HCT116 (cell line): ENCODE data around the gene EPHA6. TPM values are rescaled to one million over a fixed set of nuclear protein-coding genes. Genes with fewer than 3 reads are reported as not detected.

Experiments
- ATAC-seq: fragments of 200-7000 bp; cut with Tn5 transposase; 2 replicates; pipeline ENCODE4 v1.9.1; 2020; ENCODE audit warnings: mild to moderate bottlenecking, moderate library complexity
- BruUV-seq: library from RNA; stranded (reverse); fragments of 400-500 nt; replicated peaks from 2 replicates; lab custom pipeline; 2021; lab: Mats Ljungman, UMichigan
- CTCF ChIA-PET: fragments of 300-600 bp; sonication (Branson Sonifier 250); formaldehyde crosslinking; loops from one replicate; lab custom pipeline; 2021; ENCODE audit warnings: antibody characterized with exemption; lab: Charles Lee
- POLR2A ChIA-PET: fragments of 300-600, 350-600 bp; sonication (Branson Sonifier 250); formaldehyde crosslinking; loops from one replicate; lab custom pipeline; 2021; ENCODE audit warnings: antibody characterized with exemption; lab: Charles Lee
- RAD21 ChIA-PET, 2 experiments: fragments of 300-600 bp; sonication (Branson Sonifier 250); formaldehyde crosslinking; loops; one replicate each; lab custom pipeline; 2023; ENCODE audit warnings: low total read pairs in 2 of 2; ENCODE audit not compliant: uncharacterized antibody in 2 of 2, unreplicated experiment in 2 of 2, low non-redundant PET in 1 of 2; lab: Charles Lee
- DNase-seq: peaks from one replicate; pipeline ENCODE4 v3.0.0-alpha.2; 2010; ENCODE audit warnings: low read depth, low spot score
- H2AFZ ChIP-seq: fragments of 200-600 bp; shearing (Covaris generic), sonication (generic); 2 replicates; pipeline ENCODE4 v1.6.1; 2017; ENCODE audit warnings: low read depth, mixed run types, mixed read lengths, antibody characterized with exemption, low read length; ENCODE audit not compliant: poor library complexity, severe bottlenecking
- H3K27ac ChIP-seq: 2 replicates; pipeline ENCODE4 v1.5.1; 2012; ENCODE audit warnings: low read depth, low read length
- H3K27me3 ChIP-seq: fragments of 200-600 bp; sonication (generic); 2 replicates; pipeline ENCODE4 v1.6.1; 2016; ENCODE audit warnings: mixed run types, low read length, mixed read lengths; ENCODE audit not compliant: insufficient read depth
- H3K36me3 ChIP-seq, 2 experiments: fragments of 200-500 bp in 1 of 2; fragments of 200-600 bp in 1 of 2; sonication (Bioruptor generic) in 1 of 2; sonication (generic) in 1 of 2; 2 replicates each; pipeline versions ENCODE4 v1.5.1 to v1.6.1; 2014 to 2016; ENCODE audit warnings: low read length in 2 of 2, inconsistent platforms in 1 of 2, mixed read lengths in 1 of 2, mixed run types in 1 of 2; ENCODE audit not compliant: insufficient read depth in 2 of 2, control insufficient read depth in 1 of 2
- H3K4me1 ChIP-seq, 2 experiments: fragments of 200-600 bp in 1 of 2; sonication (generic) in 1 of 2; 2 replicates each; pipeline versions ENCODE4 v1.5.1 to v1.6.1; 2012 to 2017; ENCODE audit warnings: low read length in 2 of 2, inconsistent platforms in 1 of 2, mild to moderate bottlenecking in 1 of 2, mixed read lengths in 1 of 2, mixed run types in 1 of 2, moderate library complexity in 1 of 2; ENCODE audit not compliant: insufficient read depth in 2 of 2, control insufficient read depth in 1 of 2
- H3K4me2 ChIP-seq: fragments of 200-600 bp; sonication (generic); 2 replicates; pipeline ENCODE4 v1.6.1; 2017; ENCODE audit warnings: mixed run types, low read length, mixed read lengths
- H3K4me3 ChIP-seq, 2 experiments: fragments of 200-600 bp in 1 of 2; sonication (generic) in 1 of 2; replicated peaks in 1 of 2; 2 replicates each; pipeline ENCODE4 v1.5.1; 2011 to 2016; ENCODE audit warnings: low read length in 2 of 2, control low read depth in 1 of 2, low read depth in 1 of 2, mild to moderate bottlenecking in 1 of 2, mixed read lengths in 1 of 2, mixed run types in 1 of 2
- H3K79me2 ChIP-seq: fragments of 200-600 bp; sonication (generic); 2 replicates; pipeline ENCODE4 v1.6.1; 2017; ENCODE audit warnings: mild to moderate bottlenecking, mixed run types, low read length, moderate library complexity, mixed read lengths; ENCODE audit not compliant: insufficient read depth
- H3K9ac ChIP-seq: fragments of 200-600 bp; sonication (generic); 2 replicates; pipeline ENCODE4 v1.6.1; 2016; ENCODE audit warnings: low read length, mixed read lengths
- H3K9me2 ChIP-seq: fragments of 200-600 bp; sonication (generic), shearing (Covaris generic); 2 replicates; pipeline ENCODE4 v1.6.1; 2017; ENCODE audit warnings: mixed run types, mild to moderate bottlenecking, moderate library complexity; ENCODE audit not compliant: insufficient read depth
- H3K9me3 ChIP-seq, 2 experiments: fragments of 200-500 bp in 1 of 2; fragments of 200-600 bp in 1 of 2; sonication (Bioruptor generic) in 1 of 2; sonication (generic) in 1 of 2; 2 replicates each; pipeline ENCODE4 v1.6.1; 2014 to 2017; ENCODE audit warnings: low read length in 2 of 2, mixed read lengths in 2 of 2, inconsistent platforms in 1 of 2, low read depth in 1 of 2, mild to moderate bottlenecking in 1 of 2, mixed run types in 1 of 2, moderate library complexity in 1 of 2; ENCODE audit not compliant: control insufficient read depth in 1 of 2, insufficient read depth in 1 of 2
- H4K20me1 ChIP-seq: fragments of 200-600 bp; sonication (generic), shearing (Covaris generic); 2 replicates; pipeline ENCODE4 v1.6.1; 2017; ENCODE audit warnings: mixed run types, mild to moderate bottlenecking, moderate library complexity; ENCODE audit not compliant: insufficient read depth
- CBX3 ChIP-seq: IDR thresholded peaks from 2 replicates; pipeline ENCODE4 v1.6.1; 2012; ENCODE audit warnings: low read depth
- CEBPB ChIP-seq: IDR thresholded peaks from 2 replicates; pipeline ENCODE4 v1.6.1; 2012; ENCODE audit warnings: low read depth
- EGR1 ChIP-seq: IDR thresholded peaks from 2 replicates; pipeline ENCODE4 v1.6.1; 2012; ENCODE audit warnings: low read depth
- ELF1 ChIP-seq: IDR thresholded peaks from 2 replicates; pipeline ENCODE4 v1.6.1; 2012; ENCODE audit warnings: low read depth, borderline replicate concordance
- EZH2 ChIP-seq: fragments of 200-600 bp; sonication (generic); IDR thresholded peaks from 2 replicates; pipeline ENCODE4 v1.6.1; 2017; ENCODE audit warnings: antibody characterized with exemption, mixed run types
- EZH2phosphoT487 ChIP-seq: fragments of 200-600 bp; IDR thresholded peaks from 2 replicates; pipeline ENCODE4 v1.6.1; 2018; ENCODE audit warnings: antibody characterized with exemption, borderline replicate concordance
- FOSL1 ChIP-seq: IDR thresholded peaks from 2 replicates; pipeline ENCODE4 v1.6.1; 2012; ENCODE audit warnings: low read depth
- JUND ChIP-seq: IDR thresholded peaks from 2 replicates; pipeline ENCODE4 v1.6.1; 2012
- POLR2A ChIP-seq: IDR thresholded peaks from 2 replicates; pipeline ENCODE4 v1.7.0; 2011; ENCODE audit warnings: borderline replicate concordance; ENCODE audit not compliant: insufficient read depth, insufficient read length; ENCODE audit errors: extremely low read depth
- SIN3A ChIP-seq: IDR thresholded peaks from 2 replicates; pipeline ENCODE4 v1.6.1; 2012; ENCODE audit warnings: low read depth
- SRF ChIP-seq: IDR thresholded peaks from 2 replicates; pipeline ENCODE4 v1.6.1; 2012; ENCODE audit warnings: low read depth
- TCF7L2 ChIP-seq: IDR thresholded peaks from 2 replicates; pipeline ENCODE4 v1.7.0; 2011; ENCODE audit warnings: borderline replicate concordance, inconsistent platforms; ENCODE audit not compliant: insufficient read depth, insufficient read length; ENCODE audit errors: extremely low read depth
- ZFX ChIP-seq: fragments of 450-650 bp; IDR thresholded peaks from 2 replicates; pipeline ENCODE4 v1.6.1; 2017
- ZNF274 ChIP-seq: fragments of 200-500 bp; sonication (Bioruptor generic); IDR thresholded peaks from 2 replicates; pipeline ENCODE4 v1.6.1; 2014; ENCODE audit warnings: mild to moderate bottlenecking, low read depth, low read length, inconsistent platforms
- intact Hi-C: fragments of 100-400 bp; cut with micrococcal nuclease; formaldehyde crosslinking; loops from 2 replicates; pipeline ENCODE4 v1.10.0; 2022
- total RNA-seq: library from RNA; stranded (reverse); gene quantifications from one replicate; pipeline ENCODE4 v1.2.1, GENCODE V29; 2021; ENCODE audit not compliant: unreplicated experiment
- TF ChIP-seq, protein P1 (sequence below): IDR thresholded peaks from 2 replicates; pipeline ENCODE4 v1.6.1; 2011; ENCODE audit warnings: mild to moderate bottlenecking, low read length, moderate library complexity; ENCODE audit not compliant: insufficient replicate concordance; ENCODE audit errors: extremely low read depth
- TF ChIP-seq, protein P2 (sequence below): IDR thresholded peaks from 2 replicates; pipeline ENCODE4 v1.6.1; 2012
- TF ChIP-seq, protein P3 (sequence below): IDR thresholded peaks from 2 replicates; pipeline ENCODE4 v1.6.1; 2012

EPHA6 gene
- total RNA-seq, 1 experiment from 2014 or later = not detected

DNA sequence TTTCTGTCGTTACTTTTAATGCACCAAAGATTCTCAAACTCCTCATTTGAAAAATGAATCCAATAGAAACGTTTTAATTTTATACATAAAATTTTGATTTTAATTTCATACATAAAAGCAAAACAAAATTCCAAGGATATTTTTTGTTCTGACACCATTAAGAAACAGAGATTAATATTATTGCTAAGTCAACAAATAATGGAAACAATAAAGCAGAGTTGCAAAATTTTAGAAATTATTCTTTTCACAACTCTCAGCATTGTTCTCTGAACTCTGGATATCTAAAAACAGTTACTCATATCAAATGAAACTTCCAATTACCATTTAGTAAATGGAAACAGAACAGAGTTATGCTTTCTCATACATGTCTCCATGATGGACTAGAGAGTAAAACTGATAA, 260.2 kb downstream of the EPHA6 start:
- no peak for TF ChIP-seq TCF7L2
- TF ChIP-seq CEBPB = no peak
- TF ChIP-seq EGR1 = no peak
- TF ChIP-seq POLR2A = no peak
- TF ChIP-seq EZH2 = no peak
- TF ChIP-seq FOSL1 = no peak
- TF ChIP-seq SIN3A = no peak
- TF ChIP-seq, protein P1, sequence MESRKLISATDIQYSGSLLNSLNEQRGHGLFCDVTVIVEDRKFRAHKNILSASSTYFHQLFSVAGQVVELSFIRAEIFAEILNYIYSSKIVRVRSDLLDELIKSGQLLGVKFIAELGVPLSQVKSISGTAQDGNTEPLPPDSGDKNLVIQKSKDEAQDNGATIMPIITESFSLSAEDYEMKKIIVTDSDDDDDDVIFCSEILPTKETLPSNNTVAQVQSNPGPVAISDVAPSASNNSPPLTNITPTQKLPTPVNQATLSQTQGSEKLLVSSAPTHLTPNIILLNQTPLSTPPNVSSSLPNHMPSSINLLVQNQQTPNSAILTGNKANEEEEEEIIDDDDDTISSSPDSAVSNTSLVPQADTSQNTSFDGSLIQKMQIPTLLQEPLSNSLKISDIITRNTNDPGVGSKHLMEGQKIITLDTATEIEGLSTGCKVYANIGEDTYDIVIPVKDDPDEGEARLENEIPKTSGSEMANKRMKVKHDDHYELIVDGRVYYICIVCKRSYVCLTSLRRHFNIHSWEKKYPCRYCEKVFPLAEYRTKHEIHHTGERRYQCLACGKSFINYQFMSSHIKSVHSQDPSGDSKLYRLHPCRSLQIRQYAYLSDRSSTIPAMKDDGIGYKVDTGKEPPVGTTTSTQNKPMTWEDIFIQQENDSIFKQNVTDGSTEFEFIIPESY = no peak
- TF ChIP-seq JUND = no peak
- TF ChIP-seq, protein P2, sequence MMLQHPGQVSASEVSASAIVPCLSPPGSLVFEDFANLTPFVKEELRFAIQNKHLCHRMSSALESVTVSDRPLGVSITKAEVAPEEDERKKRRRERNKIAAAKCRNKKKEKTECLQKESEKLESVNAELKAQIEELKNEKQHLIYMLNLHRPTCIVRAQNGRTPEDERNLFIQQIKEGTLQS = no peak
- no peak for TF ChIP-seq EZH2phosphoT487
- no peak for TF ChIP-seq ELF1
- TF ChIP-seq, protein P3, sequence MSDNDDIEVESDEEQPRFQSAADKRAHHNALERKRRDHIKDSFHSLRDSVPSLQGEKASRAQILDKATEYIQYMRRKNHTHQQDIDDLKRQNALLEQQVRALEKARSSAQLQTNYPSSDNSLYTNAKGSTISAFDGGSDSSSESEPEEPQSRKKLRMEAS = no peak
- no peak for TF ChIP-seq SRF
- no peak for TF ChIP-seq ZNF274
- no peak for TF ChIP-seq ZFX
- no peak for TF ChIP-seq CBX3
- Histone ChIP-seq H4K20me1 (no peaks in the 10 kb centered on the region), H3K79me2 (no peaks in the 10 kb centered on the region), H3K9ac (no peak overlapping the region), H3K9me2 (no peaks in the 10 kb centered on the region), H3K36me3 (no peaks in the 10 kb centered on the region), H3K4me3 (no peak overlapping the region), H3K4me1 (no peaks in the 10 kb centered on the region), H3K27ac (no peak overlapping the region), H2AFZ (no peak overlapping the region), H3K9me3 (peaks cover 0 to 16% of the 10 kb centered on the region in 2 experiments; a peak in 3 of 4 replicates), H3K4me2 (no peak overlapping the region), H3K27me3 (no peaks in the 10 kb centered on the region)
- intact Hi-C loops = no loop called here
- ATAC-seq (no peak), DNase-seq (no peak)
- CTCF ChIA-PET = no interaction called here
- RAD21 ChIA-PET = no interaction called here
- POLR2A ChIA-PET = no interaction called here
- no TSS peak for BruUV-seq
